ENCODE measurements around the gene NFU1.

DNA sequence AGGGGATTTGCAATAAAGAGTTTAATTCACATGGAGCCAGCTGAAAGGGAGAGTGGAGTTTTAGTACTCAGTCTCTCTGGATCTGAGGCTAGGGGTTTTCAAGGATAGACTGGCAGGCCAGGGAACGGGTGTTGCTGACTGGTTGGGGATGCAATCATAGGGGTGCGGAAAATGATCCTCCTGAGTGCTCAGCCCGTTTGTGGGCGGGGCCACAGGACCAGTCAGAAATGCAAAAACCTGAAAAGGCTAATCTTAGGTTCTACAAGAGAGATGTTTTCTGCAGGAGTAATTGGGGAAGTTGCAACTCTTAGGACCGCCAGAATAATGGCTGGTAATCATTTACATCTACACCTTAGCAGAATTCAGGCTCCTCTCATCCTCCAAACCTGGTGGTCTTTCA lies 2.5 kb downstream of the NFU1 start:
- TF ChIP-seq CTCF (IDR thresholded peaks at IDR 0.05) (no peak), POLR2A (IDR thresholded peaks at IDR 0.05) (no peak), POLR2AphosphoS5 (IDR thresholded peaks at IDR 0.05) (no peak)
